Duodenal mucosa (tissue), 2 donors: ENCODE data around the gene SLC29A3.

Experiments used
- H3K27ac ChIP-seq: one replicate; pipeline ENCODE4 v1.7.0; 2013; ENCODE audit warnings: low read depth, low read length
- H3K27me3 ChIP-seq, 2 donors: one replicate each; pipeline ENCODE4 v1.7.0; 2013; ENCODE audit warnings: low read length in 2 of 2, control low read depth in 1 of 2; ENCODE audit not compliant: insufficient read depth in 2 of 2, control insufficient read depth in 1 of 2
- H3K36me3 ChIP-seq, 2 donors: one replicate each; pipeline ENCODE4 v1.7.0; 2013; ENCODE audit warnings: low read length in 2 of 2, control low read depth in 1 of 2; ENCODE audit not compliant: insufficient read depth in 2 of 2, control insufficient read depth in 1 of 2
- H3K4me1 ChIP-seq, 2 donors: one replicate each; pipeline ENCODE4 v1.7.0; 2013; ENCODE audit warnings: low read length in 2 of 2, control low read depth in 1 of 2; ENCODE audit not compliant: insufficient read depth in 2 of 2, control insufficient read depth in 1 of 2
- H3K4me3 ChIP-seq, 2 donors: one replicate each; pipeline ENCODE4 v1.7.0; 2013; ENCODE audit warnings: low read length in 2 of 2, low read depth in 1 of 2
- H3K9ac ChIP-seq, 2 donors: one replicate each; pipeline ENCODE4 v1.7.0; 2013; ENCODE audit warnings: low read length in 2 of 2, low read depth in 1 of 2
- H3K9me3 ChIP-seq, 2 donors: one replicate each; pipeline ENCODE4 v1.7.0; 2013; ENCODE audit warnings: low read length in 2 of 2, control low read depth in 1 of 2; ENCODE audit not compliant: control insufficient read depth in 1 of 2

The SLC29A3 gene

GRCh38 chr10:71276873-71277272 is 42.2 kb upstream of the SLC29A3 start:
- Histone ChIP-seq H3K9ac (no peak overlapping the region), H3K9me3 (no peaks in the 10 kb centered on the region), H3K27me3 (no peaks in the 10 kb centered on the region), H3K4me3 (no peak overlapping the region), H3K4me1 (peaks cover 0 to 3% of the 10 kb centered on the region in 2 donors), H3K27ac (no peak overlapping the region), H3K36me3 (no peaks in the 10 kb centered on the region)

DNA sequence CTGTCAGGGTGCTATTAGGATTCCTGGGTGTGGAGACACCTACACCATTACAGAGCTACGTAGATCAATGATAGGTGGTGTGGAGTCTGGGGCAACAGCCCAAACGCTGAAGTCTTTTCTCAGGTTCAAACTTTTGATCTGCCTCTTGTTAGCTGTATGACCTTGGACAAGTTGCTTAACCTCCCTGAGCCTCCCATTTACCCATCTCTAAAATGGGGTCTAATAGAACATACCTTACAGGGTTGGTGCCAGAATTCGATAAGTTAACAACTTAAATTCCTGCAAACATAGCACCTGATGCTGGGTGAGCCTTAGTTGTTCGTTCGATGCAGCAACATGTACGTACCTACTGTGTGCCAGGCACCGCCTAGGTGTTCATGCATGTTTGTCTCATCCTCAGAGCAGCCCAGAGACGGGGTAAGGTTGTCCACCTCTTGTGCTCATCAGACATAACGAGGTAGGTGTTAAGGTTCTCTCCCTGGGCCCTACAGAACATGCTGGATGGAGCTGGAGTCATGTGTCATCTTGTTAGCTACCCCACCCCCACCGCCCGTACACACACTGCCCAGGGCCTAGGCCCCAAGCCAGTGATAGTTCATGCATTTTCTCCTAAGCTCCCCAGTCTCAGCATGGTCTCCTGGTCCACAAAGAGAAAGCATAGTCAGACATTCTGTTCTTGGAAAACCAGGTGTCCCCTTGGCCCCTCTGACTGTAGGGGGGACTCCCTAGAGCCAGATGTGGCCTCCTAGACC is 41.0 kb upstream of the SLC29A3 start:
- Histone ChIP-seq H3K9me3 (no peaks in the 10 kb centered on the region), H3K4me1 (peaks cover 0 to 3% of the 10 kb centered on the region in 2 donors), H3K36me3 (no peaks in the 10 kb centered on the region), H3K27me3 (no peaks in the 10 kb centered on the region), H3K4me3 (no peak overlapping the region), H3K27ac (no peak overlapping the region), H3K9ac (no peak overlapping the region)

GRCh38 chr10:71278691-71279588 is 40.1 kb upstream of the SLC29A3 start:
- Histone ChIP-seq H3K27me3 (no peaks in the 10 kb centered on the region), H3K4me1 (peaks cover 0 to 3% of the 10 kb centered on the region in 2 donors), H3K9ac (no peak overlapping the region), H3K9me3 (no peaks in the 10 kb centered on the region), H3K4me3 (no peak overlapping the region), H3K36me3 (no peaks in the 10 kb centered on the region), H3K27ac (no peak overlapping the region)

- Histone ChIP-seq H3K4me3 (no peak overlapping the region), H3K4me1 (peaks cover 0 to 3% of the 10 kb centered on the region in 2 donors), H3K27ac (no peak overlapping the region), H3K9ac (no peak overlapping the region), H3K36me3 (no peaks in the 10 kb centered on the region), H3K9me3 (no peaks in the 10 kb centered on the region), H3K27me3 (no peaks in the 10 kb centered on the region)
These were observed 39.4 kb upstream of the SLC29A3 start for GRCh38 chr10:71279590-71280170.

GRCh38 chr10:71280216-71280615 is 38.8 kb upstream of the SLC29A3 start:
- Histone ChIP-seq H3K9ac (no peak overlapping the region), H3K27ac (no peak overlapping the region), H3K27me3 (no peaks in the 10 kb centered on the region), H3K36me3 (no peaks in the 10 kb centered on the region), H3K4me1 (peaks cover 0 to 3% of the 10 kb centered on the region in 2 donors), H3K9me3 (no peaks in the 10 kb centered on the region), H3K4me3 (no peak overlapping the region)

DNA sequence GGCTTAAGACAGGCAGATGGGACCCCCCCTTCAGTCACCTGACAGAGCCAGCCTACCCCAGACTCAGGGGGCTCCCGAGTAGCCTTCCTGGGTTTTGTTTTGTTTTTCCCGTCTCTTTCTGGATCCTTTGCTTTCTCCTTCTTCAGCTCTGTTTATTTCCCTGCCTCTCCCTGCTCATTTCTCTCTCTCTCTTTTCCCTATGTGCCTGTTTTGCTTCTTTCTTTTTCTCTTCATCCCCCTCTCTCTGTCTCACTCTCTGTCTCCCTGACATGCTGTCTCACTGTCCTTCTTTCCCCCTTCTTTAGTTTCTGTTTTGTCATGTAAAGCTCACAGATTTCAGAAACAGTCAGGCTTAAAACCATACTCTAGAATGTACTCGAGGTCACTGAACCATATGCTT is 38.2 kb upstream of the SLC29A3 start:
- no peaks in the 10 kb centered on the region for H3K36me3 ChIP-seq
- no peaks in the 10 kb centered on the region for H3K9me3 ChIP-seq
- H3K27me3 ChIP-seq, result no peaks in the 10 kb centered on the region
- peaks cover 0 to 3% of the 10 kb centered on the region in 2 donors for H3K4me1 ChIP-seq
- no peak overlapping the region for H3K4me3 ChIP-seq
- H3K27ac ChIP-seq, result no peak overlapping the region
- no peak overlapping the region for H3K9ac ChIP-seq

DNA sequence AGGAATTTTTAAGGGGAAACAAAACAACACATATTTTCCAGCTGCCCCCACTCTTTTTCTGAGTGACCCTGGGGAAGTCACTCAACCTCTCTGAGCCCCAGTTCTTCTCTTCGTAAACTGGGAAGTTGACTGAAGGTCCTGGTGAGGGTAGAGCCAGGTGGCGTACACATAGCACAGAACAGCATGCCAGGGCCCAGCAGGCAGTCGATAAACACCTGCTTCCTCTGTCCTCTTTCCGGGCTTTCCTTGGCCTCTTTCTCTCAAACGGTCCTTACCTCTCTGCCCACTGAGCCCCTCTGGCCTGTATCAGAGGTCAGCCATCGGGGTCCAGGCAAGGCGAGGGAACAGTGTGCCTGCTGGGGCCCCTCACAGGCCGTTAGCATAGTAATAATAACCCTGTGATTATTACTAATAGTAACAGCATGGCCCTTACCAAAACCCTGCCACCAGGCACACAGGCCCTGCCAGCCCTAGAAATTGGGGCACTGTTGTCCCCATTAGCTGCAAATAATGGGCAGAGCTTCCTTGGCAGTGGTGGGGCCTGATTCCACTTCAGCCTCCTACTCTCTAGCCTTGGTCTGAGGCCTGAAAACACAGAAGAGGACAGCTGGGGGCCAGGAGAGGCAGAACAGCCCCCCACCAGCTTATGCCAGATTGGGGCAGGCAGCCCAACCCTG is 37.3 kb upstream of the SLC29A3 start:
- H3K27me3 ChIP-seq, result no peaks in the 10 kb centered on the region
- no peak overlapping the region for H3K9ac ChIP-seq
- no peak overlapping the region for H3K4me3 ChIP-seq
- peaks cover 0 to 3% of the 10 kb centered on the region in 2 donors for H3K4me1 ChIP-seq
- H3K9me3 ChIP-seq, result no peaks in the 10 kb centered on the region
- H3K36me3 ChIP-seq, result peaks cover 0 to 6% of the 10 kb centered on the region in 2 donors
- no peak overlapping the region for H3K27ac ChIP-seq

DNA sequence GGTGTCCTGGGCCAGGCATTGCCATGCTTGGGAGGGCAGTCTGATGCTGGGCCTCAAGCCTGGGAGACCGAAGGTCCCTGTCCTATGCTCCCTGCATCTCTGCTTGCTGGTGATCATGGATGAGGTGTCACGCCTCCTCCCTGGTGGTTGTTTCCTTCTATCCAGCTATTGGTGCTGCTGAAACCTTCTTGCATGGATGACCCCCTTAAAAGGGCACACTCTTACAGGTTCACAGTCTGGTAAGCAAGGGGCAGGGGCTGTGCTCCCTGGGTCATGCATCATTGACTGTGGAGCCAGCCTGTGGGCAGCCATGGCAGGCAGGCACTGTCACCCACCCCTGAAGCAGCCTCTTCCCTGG is 36.8 kb upstream of the SLC29A3 start:
- no peak overlapping the region for H3K27ac ChIP-seq
- peaks cover 0 to 2% of the 10 kb centered on the region in 2 donors for H3K4me1 ChIP-seq
- H3K36me3 ChIP-seq, result peaks cover 0 to 8% of the 10 kb centered on the region in 2 donors
- H3K4me3 ChIP-seq, result no peak overlapping the region
- no peaks in the 10 kb centered on the region for H3K27me3 ChIP-seq
- H3K9me3 ChIP-seq, result no peaks in the 10 kb centered on the region
- H3K9ac ChIP-seq, result no peak overlapping the region

DNA sequence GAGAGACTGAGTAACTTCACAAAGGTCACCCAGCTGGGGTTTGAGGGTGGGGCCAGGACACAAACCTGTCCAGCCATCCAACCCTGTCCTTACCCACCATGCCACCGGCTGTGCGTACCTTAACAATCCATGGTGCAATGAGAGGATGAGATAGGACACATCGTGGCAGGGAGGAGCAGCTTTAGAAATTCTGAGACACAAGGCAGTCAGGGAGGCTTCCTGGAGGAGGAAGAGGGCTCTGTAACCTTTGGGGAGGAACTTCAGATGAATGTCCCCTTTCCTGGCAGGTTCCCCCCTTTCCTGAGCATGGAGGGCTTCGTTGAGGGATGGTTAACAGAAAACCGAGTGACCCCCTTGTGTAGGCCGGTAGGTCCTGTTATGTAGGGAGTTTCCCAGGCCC is 35.6 kb upstream of the SLC29A3 start:
- peaks cover 3 to 14% of the 10 kb centered on the region in 2 donors for H3K36me3 ChIP-seq
- no peaks in the 10 kb centered on the region for H3K27me3 ChIP-seq
- H3K4me1 ChIP-seq, result no peaks in the 10 kb centered on the region
- no peak overlapping the region for H3K27ac ChIP-seq
- no peaks in the 10 kb centered on the region for H3K9me3 ChIP-seq
- H3K9ac ChIP-seq, result no peak overlapping the region
- no peak overlapping the region for H3K4me3 ChIP-seq
